Testis (tissue), 3 donors: ENCODE results near the gene ZC3H18. TPM values are rescaled to one million over a fixed set of nuclear protein-coding genes. Genes with fewer than 3 reads are reported as not detected.
A peak's percentile ranks its signal among the peaks of the same experiment; 100 is the strongest.

Experiments
- DNase-seq: peaks from one replicate; pipeline ENCODE4 v3.0.0-alpha.2; 2019
- H3K27ac ChIP-seq, 2 donors: fragments of 200-600 bp; sonication (generic); one replicate each; pipeline ENCODE4 v1.5.1; 2019
- H3K27me3 ChIP-seq: fragments of 200-600 bp; sonication (generic); one replicate; pipeline ENCODE4 v1.5.1; 2019
- H3K36me3 ChIP-seq: fragments of 200-600 bp; sonication (generic); one replicate; pipeline ENCODE4 v1.5.1; 2017; ENCODE audit warnings: low read depth; ENCODE audit errors: missing control alignments
- H3K4me1 ChIP-seq: fragments of 200-600 bp; sonication (generic); one replicate; pipeline ENCODE4 v1.5.1; 2019
- H3K4me3 ChIP-seq, 2 donors: fragments of 200-600 bp; sonication (generic); one replicate each; pipeline ENCODE4 v1.5.1; 2017 to 2019
- H3K9me3 ChIP-seq: fragments of 200-600 bp; sonication (generic); one replicate; pipeline ENCODE4 v1.5.1; 2017
- POLR2A ChIP-seq: fragments of 450-650 bp; IDR thresholded peaks from one replicate; pipeline ENCODE4 v1.6.1; 2017; ENCODE audit warnings: antibody characterized with exemption, mild to moderate bottlenecking, moderate library complexity
- WGBS, 2 donors: methylation state at CpG; one replicate each; pipeline ENCODE4 v1.1.5; 2018; 5-methylcytosine and 5-hydroxymethylcytosine counted together
- intact Hi-C: fragments of 100-400 bp; cut with DNase I; formaldehyde crosslinking; loops from one replicate; pipeline ENCODE4 v1.15.1; 2023; ENCODE audit warnings: low total_unique reads
- polyA plus RNA-seq: library from polyadenylated mRNA; stranded (reverse); fragments of 350-450 nt; fragmentation: Illumina TruSeq; extraction: RNeasy Lipid Tissue Mini Kit (QIAGEN cat#74804); gene quantifications from one replicate; pipeline ENCODE4 v1.2.3, GENCODE V29; 2014; ENCODE audit warnings: low read depth, low replicate concordance; ENCODE audit not compliant: insufficient read depth
- total RNA-seq, 2 donors: library from RNA; depleted of rRNA; stranded (reverse); fragments of >200 nt; gene quantifications; one replicate each; pipeline ENCODE4 v1.2.3, GENCODE V29; 2016
- TF ChIP-seq, protein P1 (sequence below), 3 experiments: fragments of 450-650 bp in 2 of 3; fragments of 200-600 bp in 1 of 3; sonication (generic) in 1 of 3; IDR thresholded peaks; one replicate each; pipeline ENCODE4 v1.5.1; 2016 to 2019; ENCODE audit warnings: antibody characterized with exemption in 3 of 3, mild to moderate bottlenecking in 2 of 3, moderate library complexity in 1 of 3

Gene ZC3H18
- total and polyA plus RNA-seq, 3 donors from 2014 or later: 53.8 to 63.7 (median 59.6) TPM

DNA sequence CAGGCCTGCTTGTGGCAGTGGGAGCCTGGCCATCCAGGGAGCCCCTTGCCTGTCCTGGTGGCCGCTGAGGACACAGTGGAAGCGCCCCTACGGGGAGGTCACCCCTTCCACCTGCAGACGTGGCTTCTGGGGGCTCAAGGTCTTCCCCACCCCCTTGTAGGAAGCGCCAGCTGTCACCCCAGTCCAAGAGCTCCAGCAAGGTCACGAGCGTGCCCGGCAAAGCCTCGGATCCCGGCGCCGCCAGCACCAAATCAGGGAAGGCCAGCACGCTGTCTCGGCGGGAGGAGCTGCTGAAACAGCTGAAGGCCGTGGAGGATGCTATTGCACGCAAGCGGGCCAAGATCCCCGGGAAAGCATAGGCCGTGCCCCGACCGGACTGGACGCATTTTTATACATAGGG lies 60.7 kb downstream of the ZC3H18 start:
- Histone ChIP-seq H3K4me3 (no peak overlapping the region), H3K9me3 (no peaks in the 10 kb centered on the region), H3K36me3 (no peaks in the 10 kb centered on the region), H3K27ac (no peak overlapping the region), H3K27me3 (no peaks in the 10 kb centered on the region), H3K4me1 (no peaks in the 10 kb centered on the region)
- no peak for DNase-seq
- TF ChIP-seq POLR2A: no peak
- TF ChIP-seq, protein P1, sequence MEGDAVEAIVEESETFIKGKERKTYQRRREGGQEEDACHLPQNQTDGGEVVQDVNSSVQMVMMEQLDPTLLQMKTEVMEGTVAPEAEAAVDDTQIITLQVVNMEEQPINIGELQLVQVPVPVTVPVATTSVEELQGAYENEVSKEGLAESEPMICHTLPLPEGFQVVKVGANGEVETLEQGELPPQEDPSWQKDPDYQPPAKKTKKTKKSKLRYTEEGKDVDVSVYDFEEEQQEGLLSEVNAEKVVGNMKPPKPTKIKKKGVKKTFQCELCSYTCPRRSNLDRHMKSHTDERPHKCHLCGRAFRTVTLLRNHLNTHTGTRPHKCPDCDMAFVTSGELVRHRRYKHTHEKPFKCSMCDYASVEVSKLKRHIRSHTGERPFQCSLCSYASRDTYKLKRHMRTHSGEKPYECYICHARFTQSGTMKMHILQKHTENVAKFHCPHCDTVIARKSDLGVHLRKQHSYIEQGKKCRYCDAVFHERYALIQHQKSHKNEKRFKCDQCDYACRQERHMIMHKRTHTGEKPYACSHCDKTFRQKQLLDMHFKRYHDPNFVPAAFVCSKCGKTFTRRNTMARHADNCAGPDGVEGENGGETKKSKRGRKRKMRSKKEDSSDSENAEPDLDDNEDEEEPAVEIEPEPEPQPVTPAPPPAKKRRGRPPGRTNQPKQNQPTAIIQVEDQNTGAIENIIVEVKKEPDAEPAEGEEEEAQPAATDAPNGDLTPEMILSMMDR (IDR thresholded peaks at IDR 0.05): no peak
- WGBS, 2 donors: 90 to 95% methylated on average over 7 to 23 of the region's 23 CpGs
- intact Hi-C loops: no loop called here

DNA sequence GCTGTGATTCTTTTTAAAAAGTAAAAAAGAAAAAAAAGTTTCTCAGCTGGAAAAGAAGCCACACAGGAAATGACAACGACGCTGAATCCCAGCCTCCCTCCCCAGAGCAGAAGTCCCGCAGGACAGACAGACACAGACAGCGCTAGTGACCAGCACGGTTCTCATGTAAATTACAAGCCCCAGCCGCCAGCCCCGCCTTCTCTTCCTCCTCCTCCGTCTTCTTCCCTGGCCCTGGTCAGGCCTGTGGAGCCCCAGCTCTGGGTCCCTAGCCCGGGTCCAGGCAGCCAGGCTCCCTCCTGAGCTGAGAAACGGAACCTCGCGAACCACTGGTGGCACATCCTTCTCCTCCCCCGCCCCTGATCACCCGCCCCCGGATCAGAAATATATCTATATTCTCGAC lies 61.2 kb downstream of the ZC3H18 start:
- intact Hi-C loops: no loop called here
- Histone ChIP-seq H3K36me3 (no peaks in the 10 kb centered on the region), H3K27me3 (no peaks in the 10 kb centered on the region), H3K9me3 (no peaks in the 10 kb centered on the region), H3K27ac (no peak overlapping the region), H3K4me3 (no peak overlapping the region), H3K4me1 (no peaks in the 10 kb centered on the region)
- TF ChIP-seq, protein P1 (IDR thresholded peaks at IDR 0.05): no peak
- no peak for TF ChIP-seq POLR2A
- WGBS, 2 donors: 78 to 80% methylated on average over 16 of the region's 16 CpGs
- DNase-seq: no peak

DNA sequence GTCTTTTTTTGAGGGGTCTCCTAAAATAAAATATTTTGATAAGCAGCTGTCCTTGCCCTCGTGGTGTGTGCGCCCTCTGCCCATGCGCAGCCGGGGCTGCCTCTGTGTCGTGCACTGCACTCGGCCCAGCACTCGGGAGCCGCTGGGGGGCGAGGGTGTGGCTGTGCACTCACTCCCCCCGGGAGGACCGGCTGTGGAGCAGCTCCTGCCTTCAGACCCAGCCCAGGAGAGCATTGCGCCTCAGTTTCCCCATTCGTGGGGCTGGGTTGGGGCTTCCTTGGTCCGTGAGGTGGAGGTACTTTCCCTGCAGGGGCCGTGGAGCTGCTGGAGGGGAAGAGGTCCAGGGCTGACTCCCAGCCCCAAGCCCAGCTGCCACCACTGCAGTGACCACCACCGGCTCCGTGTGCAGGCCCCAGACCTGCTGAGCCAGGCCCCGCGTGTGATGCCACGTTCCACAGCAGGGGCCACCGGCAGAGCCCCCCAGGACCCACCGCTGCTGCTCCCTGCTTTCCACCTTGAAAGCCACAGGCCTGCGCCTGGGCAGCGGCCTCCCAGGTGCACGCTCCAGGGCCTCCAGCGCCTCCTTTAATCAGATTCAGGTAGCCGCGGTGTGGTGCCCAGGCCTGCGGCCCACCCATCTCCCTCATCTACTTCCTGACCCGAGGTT lies 61.9 kb downstream of the ZC3H18 start:
- intact Hi-C loops: no loop called here
- Histone ChIP-seq H3K4me1 (no peaks in the 10 kb centered on the region), H3K27ac (no peak overlapping the region), H3K4me3 (no peak overlapping the region), H3K27me3 (no peaks in the 10 kb centered on the region), H3K9me3 (no peaks in the 10 kb centered on the region), H3K36me3 (no peaks in the 10 kb centered on the region)
- TF ChIP-seq, protein P1 (IDR thresholded peaks at IDR 0.05): no peak
- TF ChIP-seq POLR2A: no peak
- WGBS, 2 donors: 85 to 89% methylated on average over 12 to 30 of the region's 30 CpGs
- DNase-seq: no peak

DNA sequence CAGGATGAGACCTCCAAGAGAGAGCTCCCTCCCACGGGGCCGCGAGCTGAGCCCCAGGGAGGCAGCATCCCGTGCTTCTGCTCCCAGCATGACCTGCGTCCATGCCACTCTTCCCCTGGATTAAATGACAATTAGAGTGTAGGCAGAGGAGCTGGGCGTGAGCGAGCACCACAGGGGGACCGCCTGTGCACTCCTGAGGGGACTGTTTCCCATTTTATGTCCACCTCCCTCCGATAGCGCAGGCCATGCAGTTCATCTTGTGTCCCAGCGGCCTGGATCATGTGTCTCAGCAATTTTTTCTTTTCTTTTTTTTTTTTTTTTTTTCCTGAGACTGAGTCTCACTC lies 62.4 kb downstream of the ZC3H18 start:
- Histone ChIP-seq H3K4me1 (no peaks in the 10 kb centered on the region), H3K27me3 (no peaks in the 10 kb centered on the region), H3K36me3 (no peaks in the 10 kb centered on the region), H3K27ac (no peak overlapping the region), H3K4me3 (no peak overlapping the region), H3K9me3 (no peaks in the 10 kb centered on the region)
- intact Hi-C loops: no loop called here
- TF ChIP-seq, protein P1 (IDR thresholded peaks at IDR 0.05): no peak
- no peak for TF ChIP-seq POLR2A
- no peak for DNase-seq
- 93 to 96% methylated on average over 11 of the region's 11 CpGs for WGBS, 2 donors

DNA sequence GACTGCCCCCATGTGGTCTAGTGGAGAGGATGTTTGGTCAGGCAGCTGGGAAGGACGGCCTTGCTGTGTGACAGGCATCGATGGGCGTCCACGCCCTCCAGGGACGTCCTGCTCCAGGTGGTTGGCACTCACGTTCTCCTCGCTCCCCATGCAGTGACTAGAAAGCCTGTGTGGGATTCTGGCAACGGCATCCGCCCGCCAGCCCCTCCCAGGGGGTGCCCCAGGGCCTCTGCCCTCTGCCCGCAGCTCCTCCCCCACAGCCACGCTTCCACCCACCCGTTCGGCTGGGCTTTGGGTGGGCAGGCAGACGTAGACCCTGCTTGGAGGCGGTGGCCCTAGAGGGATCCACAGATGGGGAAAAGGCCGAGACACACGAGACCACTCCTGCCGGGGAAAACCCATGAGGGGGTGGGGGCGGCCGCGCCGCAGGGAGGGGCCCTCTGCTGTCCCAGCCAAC lies 63.5 kb downstream of the ZC3H18 start:
- intact Hi-C loops: no loop called here
- TF ChIP-seq POLR2A: no peak
- TF ChIP-seq, protein P1 (IDR thresholded peaks at IDR 0.05): no peak
- no peaks in the 10 kb centered on the region for H3K4me1 ChIP-seq
- no peaks in the 10 kb centered on the region for H3K9me3 ChIP-seq
- H3K36me3 ChIP-seq: no peaks in the 10 kb centered on the region
- H3K27ac ChIP-seq: no peak overlapping the region
- WGBS, 2 donors: 29 to 64% methylated on average over 9 to 21 of the region's 23 CpGs
- peak overlapping the region in 1 of 2 donors; percentile 59 for H3K4me3 ChIP-seq
- peak; percentile 36 for DNase-seq
- no peaks in the 10 kb centered on the region for H3K27me3 ChIP-seq
